H1 (cell line): ENCODE measurements around the gene DYSF.

Experiments
- ATF2 ChIP-seq: IDR thresholded peaks from 2 replicates; pipeline ENCODE4 v1.6.1; 2012; ENCODE audit warnings: low read length, inconsistent platforms
- BRCA1 ChIP-seq: IDR thresholded peaks from 2 replicates; pipeline ENCODE4 v1.6.1; 2012; ENCODE audit warnings: low read depth, low read length, improper control_type of control experiment
- CTBP2 ChIP-seq: IDR thresholded peaks from 2 replicates; pipeline ENCODE4 v1.7.0; 2011; ENCODE audit warnings: borderline replicate concordance, mild to moderate bottlenecking, moderate library complexity, mixed read lengths, low read length; ENCODE audit not compliant: insufficient read depth, insufficient read length
- CTCF ChIP-seq, 3 experiments: IDR thresholded peaks; 1 replicate in 2 of 3; 2 replicates in 1 of 3; pipeline versions ENCODE4 v1.5.1 to v1.6.1; 2011; ENCODE audit warnings: low read length in 3 of 3, mild to moderate bottlenecking in 3 of 3, inconsistent platforms in 2 of 3, low read depth in 1 of 3, moderate library complexity in 1 of 3; ENCODE audit not compliant: insufficient read depth in 1 of 3; ENCODE audit errors: control extremely low read depth in 1 of 3
- EP300 ChIP-seq, 2 experiments: IDR thresholded peaks; 1 replicate in 1 of 2; 2 replicates in 1 of 2; pipeline ENCODE4 v1.6.1; 2011 to 2012; ENCODE audit warnings: low read depth in 2 of 2, low read length in 2 of 2, mild to moderate bottlenecking in 2 of 2, borderline replicate concordance in 1 of 2, inconsistent platforms in 1 of 2, moderate library complexity in 1 of 2
- EZH2 ChIP-seq: fragments of 200-600 bp; sonication (generic); IDR thresholded peaks from 2 replicates; pipeline ENCODE4 v1.7.1; 2012; ENCODE audit warnings: low read depth, mild to moderate bottlenecking, moderate library complexity, low read length, inconsistent platforms; ENCODE audit not compliant: severe bottlenecking
- FOSL1 ChIP-seq: IDR thresholded peaks from 2 replicates; pipeline ENCODE4 v1.6.1; 2011; ENCODE audit warnings: mild to moderate bottlenecking, low read depth, low read length, moderate library complexity; ENCODE audit not compliant: insufficient read depth
- GABPA ChIP-seq: IDR thresholded peaks from 2 replicates; pipeline ENCODE4 v1.6.1; 2011; ENCODE audit warnings: mild to moderate bottlenecking, low read length, moderate library complexity, borderline replicate concordance; ENCODE audit not compliant: insufficient read depth
- POLR2A ChIP-seq, 2 experiments: IDR thresholded peaks; 1 replicate in 1 of 2; 2 replicates in 1 of 2; pipeline ENCODE4 v1.6.1; 2011; ENCODE audit warnings: low read depth in 2 of 2, low read length in 2 of 2, mild to moderate bottlenecking in 2 of 2; ENCODE audit errors: control extremely low read depth in 1 of 2
- POLR2AphosphoS5 ChIP-seq: IDR thresholded peaks from 2 replicates; pipeline ENCODE4 v1.6.1; 2011; ENCODE audit warnings: low read depth, low read length
- SIRT6 ChIP-seq: IDR thresholded peaks from one replicate; pipeline ENCODE4 v1.7.1; 2012; ENCODE audit warnings: low read length, inconsistent platforms
- SP1 ChIP-seq: IDR thresholded peaks from 2 replicates; pipeline ENCODE4 v1.6.1; 2011; ENCODE audit warnings: low read depth, low read length
- SP4 ChIP-seq: IDR thresholded peaks from 2 replicates; pipeline ENCODE4 v1.6.1; 2012; ENCODE audit warnings: low read length, inconsistent platforms
- YY1 ChIP-seq: IDR thresholded peaks from 2 replicates; pipeline ENCODE4 v1.6.1; 2011; ENCODE audit warnings: low read depth, mild to moderate bottlenecking, low read length

GRCh38 chr2:71453404-71454220 lies at the start of gene DYSF:
- TF ChIP-seq POLR2A (IDR thresholded peaks at IDR 0.05; ENCODE audit: control extremely low read depth in 1 of 2, low read depth in 2 of 2, low read length in 2 of 2), result peak in 1 of 2 experiments; percentile 64; a peak in 2 of 3 replicates
- TF ChIP-seq CTBP2, result no peak
- TF ChIP-seq CTCF (IDR thresholded peaks at IDR 0.05; ENCODE audit: control extremely low read depth in 1 of 3, insufficient read depth in 1 of 3, low read depth in 1 of 3, low read length in 3 of 3), result no peak
- no peak for TF ChIP-seq SP4
- TF ChIP-seq EP300 (IDR thresholded peaks at IDR 0.05; ENCODE audit: borderline replicate concordance in 1 of 2, low read depth in 2 of 2, low read length in 2 of 2), result no peak
- TF ChIP-seq GABPA, result no peak
- peak; percentile 65 for TF ChIP-seq EZH2
- TF ChIP-seq FOSL1, result no peak
- no peak for TF ChIP-seq SIRT6
- TF ChIP-seq ATF2, result no peak
- no peak for TF ChIP-seq YY1
- TF ChIP-seq SP1, result no peak
- TF ChIP-seq BRCA1, result no peak
- TF ChIP-seq POLR2AphosphoS5, result no peak
